Bronchial epithelial cell (primary cell): Measurements from ENCODE around the gene LZTS2. TPM values are rescaled to one million over a fixed set of nuclear protein-coding genes. Genes with fewer than 3 reads are reported as not detected.

Experiments used
- DNase-seq: peaks from one replicate; pipeline ENCODE4 v3.0.0-alpha.2; 2010; ENCODE audit warnings: low read depth
- FAIRE-seq: peaks from 2 replicates; lab custom pipeline; 2011; peaks lifted over from hg19 to GRCh38; lab: Jason Lieb, UNC
- H3K27me3 ChIP-seq: 2 replicates; pipeline ENCODE4 v1.5.1; 2011; ENCODE audit warnings: low read length; ENCODE audit not compliant: control insufficient read depth, insufficient read depth
- H3K36me3 ChIP-seq: 2 replicates; pipeline ENCODE4 v1.5.1; 2011; ENCODE audit warnings: low read length; ENCODE audit not compliant: control insufficient read depth, insufficient read depth
- H3K4me3 ChIP-seq: 2 replicates; pipeline ENCODE4 v1.5.1; 2011; ENCODE audit warnings: mild to moderate bottlenecking, low read depth, low read length, control low read depth
- CTCF ChIP-seq: IDR thresholded peaks from 2 replicates; pipeline ENCODE4 v1.5.1; 2011; ENCODE audit warnings: mild to moderate bottlenecking, moderate library complexity, low read length, control low read depth, inconsistent platforms; ENCODE audit not compliant: insufficient read depth, severe bottlenecking
- total RNA-seq: library from RNA; depleted of rRNA; stranded (reverse); fragments of >200 nt; gene quantifications from 2 replicates; pipeline ENCODE4 v1.2.1, GENCODE V29; 2014

Gene LZTS2
- total RNA-seq, 1 donor from 2014 or later = 30.0 TPM

- no peak overlapping the region for H3K4me3 ChIP-seq
- DNase-seq (no peak), FAIRE-seq (no peak)
- no peak for TF ChIP-seq CTCF
- no peaks in the 10 kb centered on the region for H3K27me3 ChIP-seq
- peaks cover 21% of the 10 kb centered on the region for H3K36me3 ChIP-seq
Measured at GRCh38 chr10:101003639-101004206, 4.1 kb downstream of the LZTS2 start.

- Histone ChIP-seq H3K4me3 (no peak overlapping the region), H3K36me3 (peaks cover 21% of the 10 kb centered on the region), H3K27me3 (no peaks in the 10 kb centered on the region)
- DNase-seq (no peak), FAIRE-seq (no peak)
- TF ChIP-seq CTCF = no peak
Measured at GRCh38 chr10:101005361-101005760, 5.8 kb downstream of the LZTS2 start.

GRCh38 chr10:101005869-101006567, 6.4 kb downstream of the LZTS2 start:
- H3K4me3 ChIP-seq = no peak overlapping the region
- H3K36me3 ChIP-seq = peaks cover 21% of the 10 kb centered on the region
- DNase-seq = no peak
- FAIRE-seq = no peak
- H3K27me3 ChIP-seq = no peaks in the 10 kb centered on the region
- no peak for TF ChIP-seq CTCF

- no peak for DNase-seq
Measured at GRCh38 chr10:101006593-101007098, 7.0 kb downstream of the LZTS2 start.

GRCh38 chr10:101007099-101007711, 7.6 kb downstream of the LZTS2 start:
- peaks cover 21% of the 10 kb centered on the region for H3K36me3 ChIP-seq
- no peak for TF ChIP-seq CTCF
- FAIRE-seq (no peak), DNase-seq (no peak)
- no peaks in the 10 kb centered on the region for H3K27me3 ChIP-seq
- H3K4me3 ChIP-seq = no peak overlapping the region

More at GRCh38 chr10:101006593-101007098, 7.0 kb downstream of the LZTS2 start:
- no peak for TF ChIP-seq CTCF
- no peaks in the 10 kb centered on the region for H3K27me3 ChIP-seq
- no peak for FAIRE-seq
- H3K36me3 ChIP-seq = peaks cover 21% of the 10 kb centered on the region
- H3K4me3 ChIP-seq = no peak overlapping the region
